ENCODE results near the gene PTGES3.
"Not testable (repeated sequence)": the region's sequence is repeated elsewhere in the genome, so short reads cannot be mapped to it uniquely, and the experiment has no call there.

The PTGES3 gene

DNA sequence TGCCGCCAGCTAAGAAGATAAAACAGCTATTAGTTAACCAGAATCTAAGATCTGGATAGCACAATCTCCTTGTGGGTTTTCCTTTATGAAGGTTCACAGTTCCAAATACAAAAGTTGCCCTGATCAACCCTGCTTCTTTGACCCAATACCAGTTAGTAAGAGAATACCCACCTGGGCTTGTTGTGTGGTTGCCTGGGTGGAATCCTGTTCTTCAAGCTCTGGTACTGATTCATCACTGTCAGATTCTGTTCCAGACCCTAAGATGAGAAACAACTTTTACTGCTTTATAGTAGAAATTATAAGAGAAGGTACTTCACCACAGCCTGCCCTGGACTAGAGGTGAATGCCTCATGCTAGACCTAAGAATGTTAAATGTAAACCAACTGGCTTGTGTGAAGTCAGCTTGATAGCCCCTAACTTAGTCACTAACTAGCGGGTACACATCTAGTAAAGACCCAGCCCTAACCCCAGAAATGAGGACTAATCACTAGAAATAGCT lies 26.4 kb upstream of the PTGES3 start:
- no peak for DNase-seq

DNA sequence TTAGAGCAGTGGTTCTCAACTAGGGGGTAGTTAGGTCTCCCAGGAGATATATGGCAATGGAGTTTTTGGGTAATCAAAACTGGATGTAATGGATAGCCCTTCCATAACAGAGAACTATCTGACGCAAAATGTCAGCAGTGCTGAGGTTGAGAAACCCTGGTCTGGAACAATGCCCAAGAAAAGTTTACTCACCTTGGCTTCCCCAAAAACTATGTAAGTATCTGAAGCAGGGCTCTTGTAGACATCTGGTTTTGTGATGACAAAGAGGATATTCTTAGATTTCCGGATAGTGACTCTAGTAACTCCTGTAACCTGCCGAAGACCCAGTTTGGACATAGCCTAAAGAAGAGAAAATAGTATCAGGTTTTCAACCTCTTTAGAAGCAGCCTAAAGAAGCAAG lies 25.3 kb upstream of the PTGES3 start:
- DNase-seq = no peak

DNA sequence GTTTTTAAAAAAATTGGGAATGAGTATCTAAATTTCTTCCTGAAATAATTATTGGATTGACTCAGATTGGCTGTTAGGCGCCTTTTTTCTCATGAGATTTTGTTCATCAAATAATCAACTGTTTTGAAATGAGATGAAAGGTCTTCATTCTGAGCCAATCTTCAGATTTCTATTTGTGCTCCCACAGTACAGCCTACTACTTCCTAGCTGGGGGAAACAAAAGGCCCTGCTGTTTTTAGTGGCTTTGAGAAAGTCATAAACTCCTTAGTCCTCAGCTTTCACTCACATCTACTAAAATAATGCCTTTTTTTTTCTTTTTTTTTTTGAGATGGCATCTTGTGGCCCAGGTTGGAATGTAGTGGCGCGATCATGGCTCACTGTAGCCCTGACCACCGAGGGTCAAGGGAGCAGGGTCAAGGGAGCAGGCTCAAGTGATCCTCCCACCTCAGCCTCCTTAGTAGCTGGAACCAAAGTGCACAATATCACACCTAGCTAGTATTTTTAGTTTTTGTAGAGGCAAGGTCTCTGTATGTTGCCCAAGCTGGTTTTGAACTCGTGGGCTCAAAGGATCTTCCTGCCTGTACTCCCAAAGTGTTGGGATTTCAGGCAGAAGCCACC lies 21.8 kb upstream of the PTGES3 start:
- no peak for DNase-seq

DNA sequence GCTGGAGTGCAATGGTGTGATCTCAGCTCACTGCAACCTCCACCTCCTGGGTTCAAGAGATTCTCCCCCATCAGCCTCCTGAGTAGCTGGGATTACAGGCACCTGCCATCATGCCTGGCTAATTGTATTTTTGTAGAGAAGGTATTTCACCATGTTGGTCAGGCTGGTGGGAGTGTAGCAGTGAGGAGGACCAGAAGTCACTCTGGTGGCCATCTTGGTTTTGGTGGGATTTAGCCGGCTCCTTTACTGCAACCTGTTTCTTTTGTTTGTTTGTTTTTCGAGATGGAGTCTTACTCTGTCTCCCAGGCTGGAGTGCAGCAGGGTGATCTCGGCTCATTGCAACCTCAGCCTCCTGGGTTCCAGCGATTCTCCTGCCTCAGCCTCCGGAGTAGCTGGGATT lies 16.4 kb upstream of the PTGES3 start:
- DNase-seq = not testable (repeated sequence)

DNA sequence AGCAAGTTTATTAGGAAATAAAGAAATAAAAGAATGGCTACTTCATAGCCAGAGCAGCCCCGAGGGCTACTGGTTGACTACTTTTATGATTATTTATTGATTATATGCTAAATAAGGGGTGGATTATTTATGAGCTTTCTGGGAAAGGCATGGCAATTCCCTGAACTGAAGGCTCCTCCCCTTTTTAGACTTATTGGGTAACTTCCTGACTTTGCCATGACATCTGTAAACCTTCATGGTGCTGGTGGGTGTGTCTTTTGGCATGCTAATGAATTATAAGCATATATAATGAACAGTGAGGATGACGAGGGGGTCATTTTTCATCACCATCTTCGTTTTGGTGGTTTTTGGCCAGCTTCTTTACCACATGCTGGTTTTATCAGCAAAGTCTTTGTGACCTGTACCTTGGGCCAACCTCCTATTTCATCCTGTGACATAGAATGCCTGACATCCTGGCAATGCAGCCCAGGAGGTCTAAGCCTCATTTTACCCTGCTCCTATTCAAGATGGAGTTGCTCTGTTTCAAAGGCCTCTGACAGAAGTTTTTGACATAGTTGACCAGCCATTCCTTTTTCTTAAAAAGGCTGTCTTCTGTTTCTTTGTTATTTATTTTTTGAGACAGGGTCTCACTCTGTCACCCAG lies 11.1 kb upstream of the PTGES3 start:
- no peak for DNase-seq

DNA sequence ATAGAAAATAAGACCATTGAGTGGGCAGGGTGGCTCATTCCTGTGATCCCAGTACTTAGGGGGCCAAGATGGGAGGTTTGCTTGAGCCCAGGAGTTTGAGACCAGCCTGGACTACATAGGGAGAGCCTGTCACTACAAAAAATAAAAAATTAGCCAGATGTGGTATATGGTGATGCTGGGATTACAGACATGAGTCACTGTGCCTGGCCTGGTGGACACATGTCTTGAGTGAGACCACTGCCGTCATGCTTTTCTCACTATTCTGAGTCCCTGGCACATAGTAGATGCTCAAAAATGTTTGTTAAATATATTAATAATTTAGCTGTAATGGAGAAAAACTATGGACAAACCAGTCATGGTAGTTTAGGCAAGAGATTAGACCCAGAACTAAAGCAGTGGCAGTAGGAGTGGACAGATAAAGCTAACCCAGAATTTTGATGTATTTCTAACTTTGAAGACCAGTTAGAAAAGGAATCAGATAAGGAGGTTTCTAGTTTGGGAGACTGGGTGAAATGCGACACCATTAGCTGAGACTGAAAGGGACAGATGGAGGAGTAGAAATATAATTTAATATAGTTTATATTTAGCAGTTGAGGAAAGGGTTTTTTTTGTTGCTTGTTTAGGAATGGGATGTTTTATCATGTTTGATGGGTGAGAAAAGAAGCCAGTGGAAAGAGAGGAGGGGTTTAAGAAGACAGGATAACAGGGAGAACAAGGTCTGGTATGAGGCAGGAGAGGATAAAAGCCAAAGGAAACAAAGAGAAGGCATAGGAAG lies 7.4 kb upstream of the PTGES3 start:
- DNase-seq = no peak

DNA sequence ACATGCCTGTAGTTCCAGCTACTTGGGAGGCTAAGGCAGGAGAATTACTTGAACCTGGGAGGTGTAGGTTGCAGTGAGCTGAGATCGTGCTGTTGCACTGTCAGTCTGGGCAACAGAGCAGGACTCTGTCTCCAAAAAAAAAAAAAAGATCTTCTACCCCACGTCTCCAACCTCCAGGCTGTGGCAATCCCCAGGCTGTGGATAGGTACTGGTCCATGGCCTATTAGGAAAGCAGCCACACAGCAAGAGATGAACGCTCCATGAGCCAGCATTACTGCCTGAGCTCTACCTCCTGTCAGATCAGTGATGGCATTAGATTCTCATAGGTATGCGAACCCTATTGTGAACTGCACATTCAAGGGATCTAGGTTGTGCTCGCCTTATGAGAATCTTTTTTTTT lies 6.1 kb upstream of the PTGES3 start:
- DNase-seq = no peak

DNA sequence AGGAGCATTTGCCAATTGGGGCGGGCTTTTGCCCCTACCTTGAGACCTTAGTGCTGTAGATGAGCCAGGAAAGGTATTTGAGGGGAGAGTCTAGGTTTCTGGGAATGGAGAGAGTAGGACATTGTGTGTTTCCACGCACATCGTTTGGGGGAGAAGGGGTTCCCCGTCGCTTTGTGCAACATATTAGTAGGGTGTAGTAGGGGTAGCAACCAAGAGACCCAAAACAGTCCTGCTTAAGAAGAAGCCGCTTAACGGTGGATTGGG lies 694 bp upstream of the PTGES3 start:
- no peak for DNase-seq

DNA sequence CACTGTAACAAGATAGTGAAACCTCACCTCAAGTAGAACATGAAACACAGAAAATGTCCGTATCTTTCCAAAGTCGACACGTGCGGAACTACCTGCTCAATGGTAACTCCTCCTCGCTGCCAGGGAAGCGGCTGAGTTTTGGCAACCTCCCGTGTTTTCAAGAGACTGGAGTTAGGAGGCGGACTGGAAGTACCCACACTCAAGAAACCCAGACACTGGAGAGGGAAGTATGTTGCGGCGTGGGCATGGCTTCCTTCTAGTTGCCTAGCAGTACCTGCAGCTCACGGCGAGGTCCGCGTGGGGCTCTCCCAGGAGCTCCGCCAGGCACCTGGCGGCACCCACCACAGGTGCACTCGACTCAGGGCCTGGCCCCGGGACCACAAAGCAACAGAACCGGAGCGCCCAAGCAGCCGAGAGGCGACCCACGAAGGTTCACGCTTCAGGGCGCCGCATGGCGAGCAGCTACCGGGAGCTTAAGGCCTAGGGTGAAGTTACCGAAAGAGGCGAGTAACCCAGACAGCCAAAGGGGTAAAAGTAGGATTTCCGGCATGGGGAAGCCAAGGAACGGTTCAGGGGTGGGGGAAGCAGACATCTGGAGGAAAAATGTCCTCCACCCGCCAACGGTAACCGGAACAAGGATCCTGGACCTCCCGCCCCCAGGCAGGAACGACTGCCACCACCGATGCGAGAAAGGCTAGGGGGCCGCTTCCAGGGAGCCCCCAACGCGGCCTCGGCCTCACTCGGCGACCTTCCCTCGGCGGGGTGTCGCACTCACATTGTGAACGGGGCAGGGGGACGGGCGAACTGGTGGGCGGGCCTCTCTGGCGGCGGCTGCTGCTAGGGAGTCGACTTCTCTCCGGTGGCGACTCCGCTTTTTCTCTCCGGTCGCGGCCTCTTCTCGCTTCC lies 608 bp downstream of the PTGES3 start:
- no peak for DNase-seq

DNA sequence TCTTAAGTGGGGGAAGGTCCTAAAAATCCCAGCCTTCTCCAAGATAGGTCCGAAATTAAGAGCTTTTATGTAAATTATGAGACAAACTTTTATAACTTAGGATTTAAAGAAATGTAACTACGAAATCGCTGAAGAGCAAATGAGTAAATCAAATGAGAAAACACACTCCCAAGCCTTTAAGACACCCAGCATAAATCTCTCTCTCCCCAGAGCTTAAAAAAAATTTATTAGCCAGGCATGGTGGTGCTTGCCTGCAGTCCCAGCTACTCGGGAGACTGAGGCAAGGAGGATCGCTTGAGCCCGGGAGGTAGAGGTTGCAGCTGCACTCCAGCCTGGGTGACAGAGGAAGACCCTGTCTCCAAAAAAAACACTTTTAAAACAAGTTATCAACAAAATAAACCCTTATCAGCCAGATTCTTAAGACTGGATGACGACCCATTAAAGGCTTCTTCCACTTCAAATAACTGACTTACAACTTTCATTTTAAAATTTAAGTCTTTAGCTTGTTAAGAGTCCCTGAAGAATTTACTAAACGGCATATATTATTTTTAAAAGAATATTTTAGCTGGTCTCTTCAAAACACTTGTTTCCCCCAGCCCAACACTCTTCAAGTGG lies 3.2 kb downstream of the PTGES3 start:
- DNase-seq = peak; percentile 49

DNA sequence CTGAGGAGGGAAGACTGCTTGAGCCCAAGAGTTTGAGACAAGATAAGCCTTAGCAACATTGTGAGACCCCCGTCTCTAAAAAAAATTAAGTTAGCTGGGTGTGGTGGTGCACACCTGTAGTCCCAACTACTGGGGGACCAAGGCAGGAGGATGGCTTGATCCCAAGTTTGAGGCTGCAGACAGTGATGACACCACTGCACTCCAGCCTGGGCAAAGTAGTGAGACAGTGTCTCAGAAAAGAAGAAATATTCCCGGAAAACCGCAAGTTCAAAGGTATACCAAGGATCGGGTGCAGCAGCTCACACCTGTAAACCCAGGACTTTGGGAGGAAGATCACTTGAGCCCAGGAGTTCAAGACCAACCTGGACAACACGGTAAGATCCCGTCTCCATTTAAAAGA lies 5.8 kb downstream of the PTGES3 start:
- DNase-seq = no peak

DNA sequence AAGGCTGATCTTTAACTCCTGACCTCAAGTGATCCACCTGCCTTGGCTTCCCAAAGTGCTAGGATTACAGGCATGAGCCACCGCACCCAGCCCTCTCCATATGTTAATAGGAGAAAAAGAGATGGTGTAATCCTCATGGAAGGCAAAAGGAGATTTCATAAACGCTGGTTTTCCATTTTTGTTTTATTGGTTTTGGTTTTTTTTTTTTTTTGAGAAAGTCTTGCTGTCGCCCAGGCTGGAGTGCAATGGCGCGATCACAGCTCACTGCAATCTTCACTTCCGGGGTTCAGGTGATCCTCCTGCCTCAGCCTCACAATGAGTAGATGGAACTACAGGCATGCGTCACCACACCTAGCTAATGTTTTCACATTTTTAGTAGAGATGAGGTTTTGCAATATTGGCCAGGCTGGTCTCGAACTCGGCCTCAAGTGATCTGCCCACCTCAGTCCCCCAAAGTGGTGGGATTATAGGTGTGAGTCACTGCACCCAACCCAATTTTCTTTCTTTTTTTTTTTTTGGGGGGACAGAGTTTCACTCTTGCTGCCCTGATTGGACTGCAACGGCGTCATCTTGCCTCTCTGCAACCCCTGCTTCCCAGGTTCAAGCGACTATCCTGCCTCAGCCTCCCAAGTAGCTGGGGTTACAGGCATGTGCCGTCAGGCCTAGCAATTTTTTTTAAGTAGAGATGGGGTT lies 8.1 kb downstream of the PTGES3 start:
- DNase-seq = no peak

DNA sequence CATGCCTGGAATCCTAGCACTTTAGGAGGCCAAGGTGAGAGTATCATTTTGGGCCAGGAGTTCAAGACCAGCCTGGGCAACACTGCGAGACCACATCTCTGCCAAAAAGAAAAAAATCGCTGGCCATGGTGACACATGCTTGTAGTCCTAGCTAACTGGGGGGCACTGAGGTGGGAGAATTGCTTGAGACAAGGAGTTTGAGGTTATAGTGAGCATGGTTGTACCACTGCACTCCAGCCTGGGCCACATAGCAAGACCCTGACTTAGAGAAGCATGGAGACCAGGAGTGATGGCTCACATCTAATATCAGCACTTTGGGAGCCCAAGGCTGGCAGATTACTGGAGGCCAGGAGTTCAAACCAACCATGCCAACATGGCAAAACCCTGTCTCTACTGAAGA lies 9.2 kb downstream of the PTGES3 start:
- DNase-seq = no peak

DNA sequence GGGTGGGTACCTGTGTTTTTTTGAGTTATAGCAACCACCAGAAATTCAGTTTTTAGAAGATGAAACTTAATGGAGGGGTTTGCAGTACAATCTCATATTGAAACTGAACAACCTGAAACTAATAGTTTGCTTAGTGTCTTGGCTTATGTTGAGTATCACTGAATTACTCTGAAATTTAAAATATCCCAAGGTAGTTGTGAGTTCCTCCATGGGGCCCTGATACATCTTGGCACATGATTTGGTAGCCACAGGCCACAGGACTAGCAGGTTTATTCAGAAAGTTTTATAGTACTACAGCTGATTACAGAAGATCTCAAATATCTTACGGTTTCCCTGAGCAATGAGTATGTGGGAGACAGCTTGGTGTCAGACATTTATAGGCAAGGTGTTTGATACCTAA lies 10.4 kb downstream of the PTGES3 start:
- no peak for DNase-seq

DNA sequence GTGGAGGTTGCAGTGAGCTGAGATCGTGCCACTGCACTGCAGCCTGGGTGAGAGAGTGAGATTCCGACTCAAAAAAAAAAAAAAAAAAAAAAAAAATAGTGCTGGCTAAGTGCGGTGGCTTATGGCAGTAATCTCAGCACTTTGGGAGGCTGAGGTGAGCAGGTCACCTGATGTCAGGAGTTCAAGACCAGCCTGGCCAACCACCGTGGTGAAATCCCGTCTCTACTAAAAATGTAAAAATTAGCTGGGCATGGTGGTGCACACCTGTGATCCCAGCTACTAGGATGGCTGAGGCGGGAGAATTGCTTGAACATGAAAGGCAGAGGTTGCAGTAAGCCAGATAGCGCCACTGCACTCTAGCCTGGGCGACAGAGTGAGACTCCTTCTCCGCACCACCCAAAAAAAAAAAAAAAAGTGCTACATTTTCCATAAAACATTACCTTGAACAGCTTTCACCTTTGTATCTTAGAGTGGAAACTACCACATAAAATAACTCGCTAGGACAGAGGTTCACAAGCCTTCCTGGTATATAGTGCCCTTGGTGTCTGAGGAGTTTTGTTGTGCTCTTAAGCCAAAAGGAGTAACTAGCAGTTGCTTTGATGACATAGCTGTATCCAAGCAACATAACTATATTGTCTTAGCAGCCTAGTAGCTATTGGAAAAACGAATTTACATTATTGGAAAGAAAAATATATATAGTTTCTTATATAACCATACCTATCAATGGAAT lies 11.1 kb downstream of the PTGES3 start:
- no peak for DNase-seq

DNA sequence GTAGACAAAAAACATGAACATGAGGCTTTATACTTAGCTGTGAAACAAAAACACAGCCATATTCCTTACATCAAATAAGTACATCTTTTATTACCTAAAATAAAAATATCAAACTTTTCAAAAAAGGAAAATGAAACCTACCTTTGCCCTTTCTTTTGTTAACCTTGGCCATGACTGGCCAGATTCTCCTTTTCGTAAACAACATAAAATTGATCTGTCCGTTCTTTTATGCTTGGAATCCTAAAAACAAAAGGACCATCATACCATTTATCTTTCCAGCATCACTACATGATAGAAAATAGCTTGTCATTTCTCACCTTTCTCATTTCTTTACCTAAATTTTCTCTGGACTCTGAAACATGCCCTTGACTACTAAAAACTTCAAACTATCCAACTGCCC lies 16.5 kb downstream of the PTGES3 start:
- no peak for DNase-seq

DNA sequence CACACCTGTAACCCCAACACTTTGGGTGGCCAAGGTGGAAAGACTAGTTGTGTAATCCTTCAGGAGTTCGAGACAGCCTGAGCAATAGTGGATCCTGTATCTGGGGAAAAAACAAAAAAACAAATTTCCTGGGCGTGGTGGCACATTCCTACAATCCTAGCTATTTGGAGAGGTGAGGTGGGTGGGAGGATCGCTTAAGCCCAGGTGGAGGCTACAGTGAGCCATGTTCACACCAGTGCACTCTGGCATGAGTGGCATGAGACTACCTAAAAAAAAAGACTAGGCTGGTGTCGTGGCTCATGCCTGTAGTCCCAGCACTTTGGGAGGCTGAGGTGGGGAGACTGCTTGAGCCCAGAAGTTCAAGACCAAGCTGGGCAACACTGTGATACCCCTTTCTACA lies 17.2 kb downstream of the PTGES3 start:
- DNase-seq = no peak

DNA sequence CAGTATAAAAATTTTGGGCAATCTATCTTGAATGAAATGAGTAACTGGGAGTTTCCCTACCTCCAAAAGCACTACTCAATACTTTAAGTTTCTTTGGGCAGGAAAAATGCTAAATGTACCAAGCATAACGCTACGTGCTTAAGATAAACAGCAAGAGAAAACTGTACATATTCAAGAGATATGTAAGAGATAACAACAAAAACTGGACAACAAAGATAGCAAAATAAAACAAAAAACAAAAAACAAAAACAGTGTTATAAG lies 20.0 kb downstream of the PTGES3 start:
- no peak for DNase-seq

DNA sequence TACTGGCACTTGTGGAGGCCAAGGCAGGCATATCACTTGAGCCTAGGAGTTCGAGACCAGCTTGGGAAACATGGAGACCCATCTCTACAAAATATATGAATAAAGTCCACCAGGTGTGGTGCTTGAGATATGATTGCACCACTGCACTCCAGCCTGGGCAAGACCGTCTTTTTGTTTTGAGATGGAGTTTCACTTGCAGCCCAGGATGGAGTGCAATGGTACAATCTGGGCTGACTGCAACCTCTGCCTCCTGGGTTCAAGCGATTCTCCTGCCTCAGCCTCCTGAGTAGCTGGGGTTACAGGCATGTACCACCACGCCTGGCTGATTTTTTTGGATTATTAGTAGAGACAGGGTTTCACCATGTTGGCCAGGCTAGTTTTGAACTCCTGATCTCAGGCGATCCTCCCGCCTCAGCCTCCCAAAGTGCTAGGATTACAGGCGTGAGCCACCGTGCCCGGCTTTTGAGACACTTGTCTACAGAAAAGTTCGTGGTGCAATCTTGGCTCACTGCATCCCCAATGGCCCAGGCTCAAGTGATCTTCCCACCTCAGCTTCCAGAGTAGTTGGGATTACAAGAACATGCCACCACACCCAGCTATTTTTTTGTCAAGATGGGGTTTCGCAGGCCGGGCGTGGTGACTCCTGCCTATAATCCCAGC lies 26.0 kb downstream of the PTGES3 start:
- DNase-seq = no peak

DNA sequence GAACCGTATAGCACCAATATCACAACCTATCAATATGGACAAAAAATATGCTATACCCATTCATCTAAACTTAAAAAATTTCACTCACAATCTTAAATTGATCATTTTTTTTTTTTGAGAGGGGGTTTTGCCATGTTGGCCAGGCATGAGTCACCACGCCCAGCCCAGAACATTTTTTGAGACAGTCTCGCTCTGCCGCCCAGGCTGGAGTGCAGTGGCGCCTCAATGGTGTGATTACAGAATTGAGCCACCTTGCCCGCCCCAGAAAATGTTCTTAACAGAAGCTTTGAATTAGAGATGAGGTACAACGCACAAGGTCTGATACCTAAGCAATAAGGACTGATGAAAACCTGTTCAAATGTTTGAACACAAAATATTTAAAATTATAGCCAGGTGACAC lies 26.5 kb downstream of the PTGES3 start:
- DNase-seq = no peak

DNA sequence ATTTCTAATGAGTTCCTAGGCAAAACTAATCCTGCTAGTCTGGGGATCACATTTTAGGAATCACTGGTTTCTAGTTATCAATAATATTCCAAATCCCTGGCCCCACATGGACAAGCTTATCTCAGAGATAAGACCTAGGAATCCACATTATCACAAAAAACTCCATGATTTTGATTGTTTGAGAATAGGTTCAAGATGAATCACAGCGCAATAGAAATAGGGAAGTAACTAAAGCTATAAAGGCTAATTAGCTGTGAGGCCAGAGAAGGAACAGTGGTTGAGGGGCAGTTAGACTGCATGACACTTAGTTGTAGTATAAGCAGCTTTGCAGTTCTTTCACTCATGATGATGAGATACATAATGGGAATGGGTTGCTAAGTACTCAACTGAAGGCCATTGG lies 29.2 kb downstream of the PTGES3 start:
- no peak for DNase-seq

All from right kidney (tissue), 1 donor.